Thyroid gland (tissue), 4 donors: ENCODE results near the gene PLEKHA7. TPM values are rescaled to one million over a fixed set of nuclear protein-coding genes. Genes with fewer than 3 reads are reported as not detected.

Source experiments
- DNase-seq, 2 donors: peaks; one replicate each; pipeline ENCODE4 v3.0.0-alpha.2; 2019
- H3K27ac ChIP-seq, 3 donors: fragments of 200-600 bp; sonication (generic); 1 replicate in 2 of 3; 2 replicates in 1 of 3; pipeline ENCODE4 v1.5.1; 2016 to 2019; ENCODE audit warnings: mild to moderate bottlenecking in 1 of 3, moderate library complexity in 1 of 3
- H3K27me3 ChIP-seq: fragments of 200-600 bp; sonication (generic); one replicate; pipeline ENCODE4 v1.5.1; 2019
- H3K36me3 ChIP-seq, 2 donors: fragments of 200-600 bp; sonication (generic); one replicate each; pipeline ENCODE4 v1.5.1; 2016 to 2019
- H3K4me1 ChIP-seq, 2 donors: fragments of 200-600 bp; sonication (generic); one replicate each; pipeline ENCODE4 v1.5.1; 2017 to 2019
- H3K4me3 ChIP-seq, 3 donors: fragments of 200-600 bp; sonication (generic); replicated peaks in 1 of 3; 1 replicate in 2 of 3; 2 replicates in 1 of 3; pipeline ENCODE4 v1.5.1; 2016; ENCODE audit warnings: mild to moderate bottlenecking in 1 of 3
- H3K9me3 ChIP-seq: fragments of 200-600 bp; sonication (generic); one replicate; pipeline ENCODE4 v1.5.1; 2017
- POLR2A ChIP-seq, 2 donors: fragments of 450-650 bp; IDR thresholded peaks; one replicate each; pipeline ENCODE4 v1.6.1; 2017; ENCODE audit warnings: antibody characterized with exemption in 2 of 2, mild to moderate bottlenecking in 2 of 2, moderate library complexity in 1 of 2
- WGBS, 2 donors: methylation state at CpG; one replicate each; pipeline ENCODE4 v1.1.5; 2017; 5-methylcytosine and 5-hydroxymethylcytosine counted together
- intact Hi-C: fragments of 100-400 bp; cut with DNase I; formaldehyde crosslinking; loops from one replicate; pipeline ENCODE4 v1.15.1; 2023
- total RNA-seq, 4 donors: library from RNA; depleted of rRNA; stranded (reverse); fragments of >200 nt; gene quantifications; one replicate each; pipeline ENCODE4 v1.2.3, GENCODE V29; 2016
- TF ChIP-seq, protein P1 (sequence below), 6 experiments: fragments of 200-600 bp in 3 of 6; fragments of 450-650 bp in 3 of 6; sonication (generic) in 3 of 6; IDR thresholded peaks; one replicate each; pipeline ENCODE4 v1.5.1; 2016 to 2019; ENCODE audit warnings: antibody characterized with exemption in 6 of 6, mild to moderate bottlenecking in 2 of 6, inconsistent platforms in 1 of 6, moderate library complexity in 1 of 6

The PLEKHA7 gene
- total RNA-seq, 4 donors from 2014 or later: 22.5 to 29.0 (median 23.4) TPM

DNA sequence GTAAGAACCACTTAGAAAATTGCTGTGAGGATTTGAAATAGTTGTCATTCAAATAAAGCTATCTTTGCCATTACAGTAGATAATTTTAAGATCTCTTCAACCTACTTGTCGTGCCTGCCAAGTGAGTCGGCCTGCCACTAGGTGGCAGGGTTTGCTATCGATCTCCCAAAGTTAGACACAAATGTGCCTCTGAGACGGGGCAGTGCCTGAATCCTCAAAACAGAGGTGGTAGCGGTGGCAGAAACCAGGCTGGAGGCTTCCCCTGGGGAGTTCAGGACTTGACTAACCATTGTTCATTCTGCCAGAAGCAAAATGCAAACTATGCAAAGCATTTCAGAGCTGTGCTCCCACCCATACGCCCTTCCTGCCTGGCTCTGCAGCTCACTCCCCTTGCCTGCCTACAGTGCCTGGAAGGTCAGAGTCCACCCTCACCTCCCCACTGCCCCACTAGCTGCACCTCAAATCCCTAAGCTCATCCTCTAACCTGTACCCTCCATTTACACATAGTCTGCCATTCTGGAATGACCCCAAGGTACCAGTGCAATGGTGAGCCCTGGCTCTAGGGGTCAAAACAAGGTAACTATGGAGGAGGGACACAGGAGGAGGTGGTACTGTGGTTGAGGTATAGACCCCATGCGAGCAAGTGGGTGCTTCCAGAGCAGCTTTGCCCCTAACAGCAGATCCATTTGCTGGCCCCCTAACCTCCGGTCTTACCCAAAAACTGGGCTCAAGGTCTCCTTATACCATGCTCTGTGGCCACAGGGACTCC is 193.7 kb downstream of the PLEKHA7 start:
- intact Hi-C loops: loop anchor here (10.0 kb wide), 1 partner anchor 54 kb away; no protein-coding TSS in a partner anchor
- peak overlapping the region in 1 of 3 donors; percentile 45 for H3K27ac ChIP-seq

DNA sequence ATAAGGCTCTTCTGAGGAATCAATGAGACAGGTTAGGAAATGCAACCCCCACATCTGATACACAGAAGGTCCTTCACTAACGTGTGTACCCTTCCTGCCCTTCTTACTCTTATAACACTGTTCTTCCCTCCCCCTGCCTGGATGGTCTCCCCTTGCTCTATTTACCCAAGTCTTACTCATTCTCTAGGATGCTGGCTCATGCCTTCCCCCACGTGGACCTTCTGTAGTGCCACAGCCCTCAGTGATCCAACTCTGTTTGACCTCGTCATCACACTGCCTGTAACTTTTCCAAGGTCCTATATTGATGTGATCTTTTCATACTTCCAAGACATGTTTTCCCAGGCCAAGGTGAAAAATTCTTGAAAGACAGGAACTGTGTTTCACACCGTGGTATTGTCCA is 195.9 kb downstream of the PLEKHA7 start:
- Histone ChIP-seq H3K4me1 (peaks cover 16 to 27% of the 10 kb centered on the region in 2 donors), H3K36me3 (no peaks in the 10 kb centered on the region), H3K4me3 (no peak overlapping the region), H3K27ac (no peak overlapping the region), H3K9me3 (no peaks in the 10 kb centered on the region), H3K27me3 (no peaks in the 10 kb centered on the region)
- TF ChIP-seq, protein P1, sequence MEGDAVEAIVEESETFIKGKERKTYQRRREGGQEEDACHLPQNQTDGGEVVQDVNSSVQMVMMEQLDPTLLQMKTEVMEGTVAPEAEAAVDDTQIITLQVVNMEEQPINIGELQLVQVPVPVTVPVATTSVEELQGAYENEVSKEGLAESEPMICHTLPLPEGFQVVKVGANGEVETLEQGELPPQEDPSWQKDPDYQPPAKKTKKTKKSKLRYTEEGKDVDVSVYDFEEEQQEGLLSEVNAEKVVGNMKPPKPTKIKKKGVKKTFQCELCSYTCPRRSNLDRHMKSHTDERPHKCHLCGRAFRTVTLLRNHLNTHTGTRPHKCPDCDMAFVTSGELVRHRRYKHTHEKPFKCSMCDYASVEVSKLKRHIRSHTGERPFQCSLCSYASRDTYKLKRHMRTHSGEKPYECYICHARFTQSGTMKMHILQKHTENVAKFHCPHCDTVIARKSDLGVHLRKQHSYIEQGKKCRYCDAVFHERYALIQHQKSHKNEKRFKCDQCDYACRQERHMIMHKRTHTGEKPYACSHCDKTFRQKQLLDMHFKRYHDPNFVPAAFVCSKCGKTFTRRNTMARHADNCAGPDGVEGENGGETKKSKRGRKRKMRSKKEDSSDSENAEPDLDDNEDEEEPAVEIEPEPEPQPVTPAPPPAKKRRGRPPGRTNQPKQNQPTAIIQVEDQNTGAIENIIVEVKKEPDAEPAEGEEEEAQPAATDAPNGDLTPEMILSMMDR (IDR thresholded peaks at IDR 0.05): no peak
- no peak for TF ChIP-seq POLR2A (IDR thresholded peaks at IDR 0.05)
- intact Hi-C loops: loop anchor here (10.0 kb wide), 1 partner anchor 107 kb away; no protein-coding TSS in a partner anchor
- no peak for DNase-seq
- 86 to 87% methylated on average over 4 of the region's 4 CpGs for WGBS, 2 donors

More for the DNA sequence above, 193.7 kb downstream of the PLEKHA7 start:
- peaks cover 16 to 26% of the 10 kb centered on the region in 2 donors for H3K4me1 ChIP-seq
- 29 to 34% methylated on average over 8 of the region's 8 CpGs for WGBS, 2 donors
- H3K9me3 ChIP-seq: no peaks in the 10 kb centered on the region
- no peak overlapping the region for H3K4me3 ChIP-seq
- peak; percentile 90 to 93 for DNase-seq
- no peaks in the 10 kb centered on the region for H3K27me3 ChIP-seq
- TF ChIP-seq, protein P1 (IDR thresholded peaks at IDR 0.05): peak; percentile 72 to 86 (median 86)
- TF ChIP-seq POLR2A (IDR thresholded peaks at IDR 0.05): no peak
- H3K36me3 ChIP-seq: no peaks in the 10 kb centered on the region

DNA sequence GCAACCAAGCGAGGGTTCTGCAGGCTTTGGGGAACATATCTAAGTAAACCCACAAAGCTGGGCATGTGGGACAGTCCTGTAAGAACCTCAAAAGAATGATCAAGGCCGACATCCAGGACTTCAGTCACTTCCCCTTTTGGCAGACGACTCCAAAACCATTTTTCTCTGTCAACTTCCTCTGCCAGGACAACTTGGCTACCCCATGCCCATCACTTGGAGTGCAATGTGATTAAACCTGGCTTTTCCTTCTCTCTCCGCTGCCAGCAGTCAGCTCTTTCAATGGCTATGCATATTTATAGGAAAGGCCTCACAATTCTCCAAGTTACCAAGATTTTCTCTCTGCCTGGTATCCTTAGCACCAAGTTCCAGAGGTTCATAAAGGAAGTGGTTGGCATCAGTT is 196.9 kb downstream of the PLEKHA7 start:
- DNase-seq: no peak
- WGBS, 2 donors: 77 to 79% methylated on average over 4 of the region's 4 CpGs
- no peaks in the 10 kb centered on the region for H3K36me3 ChIP-seq
- intact Hi-C loops: loop anchor here (10.0 kb wide), 1 partner anchor 107 kb away; no protein-coding TSS in a partner anchor
- H3K4me1 ChIP-seq: peaks cover 16 to 32% of the 10 kb centered on the region in 2 donors
- TF ChIP-seq POLR2A (IDR thresholded peaks at IDR 0.05): no peak
- TF ChIP-seq, protein P1 (IDR thresholded peaks at IDR 0.05): no peak
- no peak overlapping the region for H3K27ac ChIP-seq
- no peaks in the 10 kb centered on the region for H3K27me3 ChIP-seq
- no peak overlapping the region for H3K4me3 ChIP-seq
- no peaks in the 10 kb centered on the region for H3K9me3 ChIP-seq

DNA sequence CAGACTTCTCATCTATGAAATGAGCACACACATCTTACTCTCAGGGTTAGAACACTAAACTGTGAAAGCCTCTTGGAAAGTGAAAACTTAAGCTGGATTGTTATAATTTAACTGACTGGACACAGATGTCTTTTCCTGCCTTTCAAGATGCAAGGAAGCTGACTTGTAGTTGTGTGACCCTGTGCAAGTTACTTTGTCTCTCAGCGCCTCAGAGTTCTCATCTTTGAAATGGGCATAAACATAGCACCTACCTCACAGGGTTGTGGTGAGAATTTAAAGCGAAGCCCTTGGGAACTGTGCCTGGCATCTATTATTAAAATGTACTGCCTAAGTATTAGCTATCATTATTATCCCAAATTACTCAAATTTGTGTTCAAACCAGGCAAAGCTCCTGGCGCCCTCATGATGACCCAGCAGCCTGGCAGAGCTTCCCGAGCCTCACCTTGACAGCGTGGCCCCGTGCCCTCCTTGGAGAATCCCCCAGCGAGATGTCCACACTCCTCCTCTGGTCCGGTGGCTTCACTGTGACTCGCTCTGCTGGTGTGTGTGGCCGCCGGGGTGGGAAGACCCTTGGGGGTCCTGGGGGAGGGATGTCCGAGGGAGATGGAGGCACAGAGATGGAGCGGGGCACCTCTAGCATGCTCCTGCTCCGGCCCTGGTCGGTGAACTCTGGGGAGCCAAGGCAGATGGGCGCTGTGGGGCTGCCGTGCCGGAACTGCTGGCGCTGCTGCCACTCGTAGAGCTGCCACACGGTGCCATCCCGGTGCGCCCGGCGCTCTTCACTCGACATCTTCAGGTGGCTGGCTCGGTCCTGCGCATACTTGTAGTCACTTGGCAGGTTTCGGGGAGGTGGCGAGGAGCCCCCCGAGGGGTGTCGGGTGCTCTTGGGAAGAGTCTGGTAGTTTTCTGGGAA is 197.6 kb downstream of the PLEKHA7 start:
- Histone ChIP-seq H3K27me3 (no peaks in the 10 kb centered on the region), H3K4me3 (no peak overlapping the region), H3K36me3 (no peaks in the 10 kb centered on the region), H3K9me3 (no peaks in the 10 kb centered on the region), H3K27ac (no peak overlapping the region), H3K4me1 (peaks cover 17 to 32% of the 10 kb centered on the region in 2 donors)
- 96% methylated on average over 14 to 24 of the region's 32 CpGs for WGBS, 2 donors
- intact Hi-C loops: loop anchor here (10.0 kb wide), 1 partner anchor 108 kb away; no protein-coding TSS in a partner anchor
- no peak for TF ChIP-seq POLR2A (IDR thresholded peaks at IDR 0.05)
- TF ChIP-seq, protein P1 (IDR thresholded peaks at IDR 0.05): no peak
- DNase-seq: no peak
